Astrocyte (in vitro differentiated cells and primary cell): Measurements from ENCODE around the gene TRMT61A.

ENCODE experiments used
- EZH2 ChIP-seq: IDR thresholded peaks from 2 replicates; pipeline ENCODE4 v1.6.1; 2012; ENCODE audit warnings: mild to moderate bottlenecking, low read length, inconsistent platforms; ENCODE audit not compliant: insufficient read depth
- TF ChIP-seq, protein P1 (sequence below): IDR thresholded peaks from 2 replicates; pipeline ENCODE4 v1.5.1; 2011; ENCODE audit warnings: low read depth, mild to moderate bottlenecking, inconsistent platforms, low read length, moderate library complexity; ENCODE audit not compliant: insufficient read depth

DNA sequence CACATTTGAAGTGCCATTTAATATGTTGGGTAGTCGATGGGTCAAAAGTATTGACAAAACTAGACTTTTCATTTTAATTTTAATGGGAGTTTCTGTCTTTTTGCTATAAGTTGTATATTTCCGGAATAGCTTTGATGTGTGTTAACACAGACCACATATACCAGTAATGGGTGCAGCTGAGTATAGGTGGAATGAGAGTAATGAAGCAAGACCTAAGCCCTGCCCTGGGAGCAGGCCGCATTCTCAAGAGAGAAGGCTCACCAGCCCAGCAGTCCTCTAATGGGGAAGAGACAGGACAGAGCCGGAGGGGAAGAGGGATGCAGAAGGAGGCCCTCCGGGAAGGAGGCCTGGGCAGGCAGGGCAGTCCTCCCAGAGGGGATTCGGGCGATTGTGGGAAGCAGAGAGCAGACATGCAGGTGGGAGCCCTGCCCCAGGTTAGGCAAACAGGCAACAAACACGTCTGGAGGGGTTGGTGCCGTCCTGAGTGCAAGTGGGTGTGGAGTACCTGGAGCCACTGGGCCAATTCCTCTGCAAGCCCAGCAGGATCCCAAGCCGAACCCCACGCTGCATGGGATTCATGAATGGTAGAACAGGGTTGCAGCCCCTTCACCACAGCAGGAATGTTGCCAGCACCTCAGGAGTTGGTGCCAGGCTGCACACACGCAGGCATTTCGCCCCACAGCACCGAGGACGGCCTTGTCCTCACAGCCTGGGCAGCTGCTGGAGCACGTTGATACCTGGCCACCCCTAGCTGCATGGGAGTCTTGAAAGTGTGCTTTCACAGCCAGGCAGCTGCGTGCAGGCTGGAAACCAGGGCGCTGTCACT, 14.2 kb upstream of the TRMT61A start:
- TF ChIP-seq, protein P1, sequence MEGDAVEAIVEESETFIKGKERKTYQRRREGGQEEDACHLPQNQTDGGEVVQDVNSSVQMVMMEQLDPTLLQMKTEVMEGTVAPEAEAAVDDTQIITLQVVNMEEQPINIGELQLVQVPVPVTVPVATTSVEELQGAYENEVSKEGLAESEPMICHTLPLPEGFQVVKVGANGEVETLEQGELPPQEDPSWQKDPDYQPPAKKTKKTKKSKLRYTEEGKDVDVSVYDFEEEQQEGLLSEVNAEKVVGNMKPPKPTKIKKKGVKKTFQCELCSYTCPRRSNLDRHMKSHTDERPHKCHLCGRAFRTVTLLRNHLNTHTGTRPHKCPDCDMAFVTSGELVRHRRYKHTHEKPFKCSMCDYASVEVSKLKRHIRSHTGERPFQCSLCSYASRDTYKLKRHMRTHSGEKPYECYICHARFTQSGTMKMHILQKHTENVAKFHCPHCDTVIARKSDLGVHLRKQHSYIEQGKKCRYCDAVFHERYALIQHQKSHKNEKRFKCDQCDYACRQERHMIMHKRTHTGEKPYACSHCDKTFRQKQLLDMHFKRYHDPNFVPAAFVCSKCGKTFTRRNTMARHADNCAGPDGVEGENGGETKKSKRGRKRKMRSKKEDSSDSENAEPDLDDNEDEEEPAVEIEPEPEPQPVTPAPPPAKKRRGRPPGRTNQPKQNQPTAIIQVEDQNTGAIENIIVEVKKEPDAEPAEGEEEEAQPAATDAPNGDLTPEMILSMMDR, result no peak
- TF ChIP-seq EZH2, result no peak
